Pancreas (tissue), 10 donors: ENCODE measurements around the gene RNASE8. TPM values are rescaled to one million over a fixed set of nuclear protein-coding genes. Genes with fewer than 3 reads are reported as not detected.

Experiments
- ATAC-seq, 4 donors: fragments of 200-7000 bp; cut with Tn5 transposase; one replicate each; pipeline versions ENCODE4 v1.8.0 to v1.9.1; 2020; ENCODE audit warnings: mild to moderate bottlenecking in 4 of 4, moderate library complexity in 4 of 4
- DNase-seq, 6 donors: peaks; one replicate each; pipeline ENCODE4 v3.0.0-alpha.2; 2020
- FAIRE-seq: peaks from 2 replicates; lab custom pipeline; 2012; peaks lifted over from hg19 to GRCh38; lab: Jason Lieb, UNC
- H3K27ac ChIP-seq, 4 donors: fragments of 200-600 bp; sonication (generic); 1 replicate in 3 of 4; 2 replicates in 1 of 4; pipeline versions ENCODE4 v1.5.0 to v1.8.0; 2020
- H3K27me3 ChIP-seq, 4 donors: fragments of 200-600 bp; one replicate each; pipeline ENCODE4 v1.8.0; 2021
- H3K36me3 ChIP-seq, 3 donors: fragments of 200-600 bp; sonication (generic) in 1 of 3; one replicate each; pipeline versions ENCODE4 v1.5.0 to v1.8.0; 2020 to 2021
- H3K4me1 ChIP-seq, 3 donors: fragments of 200-600 bp; one replicate each; pipeline ENCODE4 v1.8.0; 2021
- H3K4me3 ChIP-seq, 4 donors: fragments of 200-600 bp; sonication (generic) in 2 of 4; one replicate each; pipeline versions ENCODE4 v1.5.0 to v1.8.0; 2020 to 2021
- H3K9me3 ChIP-seq, 4 donors: fragments of 200-600 bp; one replicate each; pipeline ENCODE4 v1.8.0; 2021
- CTCF ChIP-seq, 4 donors: fragments of 200-600 bp; sonication (generic) in 3 of 4; IDR thresholded peaks; one replicate each; pipeline versions ENCODE4 v1.5.0 to v1.8.0; 2021; ENCODE audit warnings: antibody characterized with exemption in 4 of 4
- WGBS, 2 donors: extraction: QIAGEN DNeasy Blood & Tissue Kit; methylation state at CpG; one replicate each; pipeline ENCODE4 v1.1.7; 2013; 5-methylcytosine and 5-hydroxymethylcytosine counted together
- intact Hi-C, 3 donors: fragments of 100-400 bp; cut with DNase I; formaldehyde crosslinking; loops; one replicate each; pipeline versions ENCODE4 v1.11.1 to v1.14.2; 2022
- polyA plus RNA-seq, 2 donors: library from polyadenylated mRNA; stranded (reverse); fragments of 200-250 nt; gene quantifications; one replicate each; pipeline ENCODE4 v1.2.3, GENCODE V29; 2013
- total RNA-seq, 6 donors: library from RNA; stranded (reverse); fragmentation: NEBNext Ultra II Directional in 4 of 6; extraction: Animal tissue kit (Norgen Biotek cat#: 25700) in 4 of 6; gene quantifications; one replicate each; pipeline versions ENCODE4 v1.2.1 to v1.2.4, GENCODE V29; 2021 to 2023
- donor health status: healthy with polysubstance abuse.
- donor health status: DM: no; HTN: no; CAD: no; lungs with moderate emphysema.
- donor health status: DM: no; HTN: no; CAD: no.
- donor health status: control.
- donor health status: control.
- donor health status: Bipolar disorder and iron deficiency.
- donor health status: DM: yes; HTN: yes; CAD: no.
- donor health status: DM: no; HTN: no; CAD: no.
- donor health status: DM: no; HTN: no; CAD: no.
- donor health status: DM: yes; HTN: yes; CAD: no.

The RNASE8 gene
- total and polyA plus RNA-seq, 8 donors = not detected

- intact Hi-C loops = no loop called here
- H3K4me1 ChIP-seq = peaks cover 0 to 9% (median 5%) of the 10 kb centered on the region in 3 donors
- H3K27me3 ChIP-seq = no peaks in the 10 kb centered on the region
- peak; percentile 49 to 76 (median 66) for ATAC-seq
- H3K36me3 ChIP-seq = peaks cover 0 to 13% (median 10%) of the 10 kb centered on the region in 3 donors
- no peak for FAIRE-seq
- 1 to 3% methylated on average over 33 to 34 of the region's 37 CpGs for WGBS, 2 donors
- peak overlapping the region; percentile 47 to 77 (median 70) for H3K4me3 ChIP-seq
- peak; percentile 73 to 90 (median 84) for DNase-seq
- H3K27ac ChIP-seq = peak overlapping the region; percentile 70 to 88 (median 78)
- TF ChIP-seq CTCF (IDR thresholded peaks at IDR 0.05) = no peak
- H3K9me3 ChIP-seq = no peaks in the 10 kb centered on the region
Measured at GRCh38 chr14:21071225-21072030, 13.8 kb downstream of the RNASE8 start.

GRCh38 chr14:21072031-21072473 is 14.4 kb downstream of the RNASE8 start:
- H3K36me3 ChIP-seq = peaks cover 0 to 17% (median 13%) of the 10 kb centered on the region in 3 donors
- WGBS, 2 donors = 44 to 54% methylated on average over 4 of the region's 4 CpGs
- FAIRE-seq (no peak), DNase-seq (no peak), ATAC-seq (no peak)
- H3K4me3 ChIP-seq = peak overlapping the region in 3 of 4 donors; percentile 47 to 77 (median 65)
- no peak for TF ChIP-seq CTCF (IDR thresholded peaks at IDR 0.05)
- peaks cover 0 to 9% (median 5%) of the 10 kb centered on the region in 3 donors for H3K4me1 ChIP-seq
- intact Hi-C loops = no loop called here
- no peaks in the 10 kb centered on the region for H3K9me3 ChIP-seq
- peak overlapping the region; percentile 70 to 88 (median 78) for H3K27ac ChIP-seq
- H3K27me3 ChIP-seq = no peaks in the 10 kb centered on the region

- no peak for DNase-seq
- H3K27ac ChIP-seq = peak overlapping the region in 3 of 4 donors; percentile 5 to 88 (median 76)
- TF ChIP-seq CTCF (IDR thresholded peaks at IDR 0.05) = no peak
- intact Hi-C loops = no loop called here
- 68 to 71% methylated on average over 9 of the region's 9 CpGs for WGBS, 2 donors
- no peaks in the 10 kb centered on the region for H3K9me3 ChIP-seq
- H3K27me3 ChIP-seq = no peaks in the 10 kb centered on the region
- H3K4me1 ChIP-seq = peaks cover 0 to 9% (median 5%) of the 10 kb centered on the region in 3 donors
- no peak overlapping the region for H3K4me3 ChIP-seq
- ATAC-seq = no peak
- peaks cover 0 to 25% (median 13%) of the 10 kb centered on the region in 3 donors for H3K36me3 ChIP-seq
- no peak for FAIRE-seq
Measured at GRCh38 chr14:21072781-21073339, 15.2 kb downstream of the RNASE8 start.

- 90 to 91% methylated on average over 9 of the region's 9 CpGs for WGBS, 2 donors
- DNase-seq (no peak), ATAC-seq (no peak), FAIRE-seq (no peak)
- H3K4me1 ChIP-seq = peaks cover 0 to 5% (median 2%) of the 10 kb centered on the region in 3 donors
- no peak for TF ChIP-seq CTCF (IDR thresholded peaks at IDR 0.05)
- no peaks in the 10 kb centered on the region for H3K27me3 ChIP-seq
- no peak overlapping the region for H3K27ac ChIP-seq
- intact Hi-C loops = no loop called here
- H3K4me3 ChIP-seq = no peak overlapping the region
- no peaks in the 10 kb centered on the region for H3K9me3 ChIP-seq
- peaks cover 0 to 31% (median 13%) of the 10 kb centered on the region in 3 donors for H3K36me3 ChIP-seq
Measured at GRCh38 chr14:21073921-21074320, 16.3 kb downstream of the RNASE8 start.
